Measurements from ENCODE around the gene PDK4. TPM values are rescaled to one million over a fixed set of nuclear protein-coding genes. Genes with fewer than 3 reads are reported as not detected.

Gene PDK4
- total and polyA plus RNA-seq, 10 of the 15 experiments (the other 5 are each of a cell fraction or from before 2014, with no cell fraction given) = 0.03 to 0.46 TPM; not detected in 8

- TF ChIP-seq, protein P1, sequence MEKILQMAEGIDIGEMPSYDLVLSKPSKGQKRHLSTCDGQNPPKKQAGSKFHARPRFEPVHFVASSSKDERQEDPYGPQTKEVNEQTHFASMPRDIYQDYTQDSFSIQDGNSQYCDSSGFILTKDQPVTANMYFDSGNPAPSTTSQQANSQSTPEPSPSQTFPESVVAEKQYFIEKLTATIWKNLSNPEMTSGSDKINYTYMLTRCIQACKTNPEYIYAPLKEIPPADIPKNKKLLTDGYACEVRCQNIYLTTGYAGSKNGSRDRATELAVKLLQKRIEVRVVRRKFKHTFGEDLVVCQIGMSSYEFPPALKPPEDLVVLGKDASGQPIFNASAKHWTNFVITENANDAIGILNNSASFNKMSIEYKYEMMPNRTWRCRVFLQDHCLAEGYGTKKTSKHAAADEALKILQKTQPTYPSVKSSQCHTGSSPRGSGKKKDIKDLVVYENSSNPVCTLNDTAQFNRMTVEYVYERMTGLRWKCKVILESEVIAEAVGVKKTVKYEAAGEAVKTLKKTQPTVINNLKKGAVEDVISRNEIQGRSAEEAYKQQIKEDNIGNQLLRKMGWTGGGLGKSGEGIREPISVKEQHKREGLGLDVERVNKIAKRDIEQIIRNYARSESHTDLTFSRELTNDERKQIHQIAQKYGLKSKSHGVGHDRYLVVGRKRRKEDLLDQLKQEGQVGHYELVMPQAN (conservative IDR thresholded peaks at IDR 0.05) = no peak
- no peak for TF ChIP-seq MEF2B (IDR thresholded peaks at IDR 0.05; ENCODE audit: partially characterized antibody, poor library complexity, severe bottlenecking)
- no peak for TF ChIP-seq PML (IDR thresholded peaks at IDR 0.05; ENCODE audit: low read length)
- TF ChIP-seq HCFC1 (IDR thresholded peaks at IDR 0.05; ENCODE audit: low read length) = no peak
Measured at GRCh38 chr7:95621404-95621803, 25.1 kb upstream of the PDK4 start (continued).

DNA sequence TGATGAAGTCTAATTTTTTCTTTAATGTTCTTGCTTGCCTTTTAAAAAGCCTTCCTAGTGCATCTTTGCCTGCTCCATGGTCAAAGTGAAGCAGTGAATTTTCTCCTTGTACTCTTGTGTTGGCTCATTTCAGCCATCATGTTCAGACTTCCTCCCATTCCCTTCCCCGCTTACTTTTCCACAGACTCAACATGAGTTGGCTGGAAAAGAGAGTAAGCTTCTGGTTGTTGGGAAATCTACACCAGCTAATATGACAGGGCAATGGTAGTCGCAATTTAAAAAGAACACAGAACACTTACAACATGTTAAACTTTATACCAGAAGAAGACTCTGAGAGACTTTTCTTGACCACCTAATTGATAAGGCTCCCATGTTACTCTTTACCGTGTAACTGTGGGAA, 24.3 kb upstream of the PDK4 start:
- WGBS (ENCODE audit: insufficient coverage, insufficient replicate concordance, low lambda C conversion rate, missing lambda C conversion rate) = 69% methylated on average over 3 of the region's 3 CpGs
- no TSS peak for BruUV-seq (replicated peaks)
- in situ Hi-C loops (cut with MboI) = no loop called here
- SMC1A ChIA-PET (ENCODE audit: uncharacterized antibody, unreplicated experiment) = interaction anchor here (1.2 to 1.5 kb wide), 2 partner anchors 62 to 63 kb away, joined by 4 to 5 read pairs; no protein-coding TSS in a partner anchor
- RAD21 ChIA-PET (ENCODE audit: unreplicated experiment) = no interaction called here
- no peak overlapping the region for H3K4me2 ChIP-seq (ENCODE audit: control insufficient read depth, insufficient read depth)
- H3K4me3 ChIP-seq = no peak overlapping the region
- no peak overlapping the region for H2AFZ ChIP-seq (ENCODE audit: control insufficient read depth, low read depth, low read length)
- no peaks in the 10 kb centered on the region for H3K36me3 ChIP-seq (ENCODE audit: control insufficient read depth in 2 of 2, insufficient read depth in 2 of 2, low read length in 1 of 2)
- no peak for TF ChIP-seq HDAC6 (IDR thresholded peaks at IDR 0.05; ENCODE audit: unreplicated experiment)
- no peak for TF ChIP-seq ATF7 (IDR thresholded peaks at IDR 0.05; ENCODE audit: low read depth)
- TF ChIP-seq BCL11A (IDR thresholded peaks at IDR 0.05; ENCODE audit: low read depth, low read length) = no peak
- TF ChIP-seq YY1 (IDR thresholded peaks at IDR 0.05; ENCODE audit: low read depth, low read length) = no peak
- ATAC-seq (no peak), DNase-seq (ENCODE audit: low read depth, low spot score) (no peak), FAIRE-seq (no peak)
- H3K27ac ChIP-seq (ENCODE audit: control insufficient read depth, insufficient read depth) = no peak overlapping the region
- no peaks in the 10 kb centered on the region for H4K20me1 ChIP-seq (ENCODE audit: control insufficient read depth, insufficient read depth)
- no peak overlapping the region for H3K9ac ChIP-seq (ENCODE audit: control insufficient read depth, insufficient read depth, low read length)
- no peaks in the 10 kb centered on the region for H3K4me1 ChIP-seq (ENCODE audit: control insufficient read depth, insufficient read depth, low read length)
- CTCF ChIA-PET = interaction anchor here (0.7 to 2.2 kb wide), 5 partner anchors 8 to 221 kb away, joined by 3 to 8 read pairs (median 3); no protein-coding TSS in a partner anchor
- intact Hi-C loops (cut with micrococcal nuclease; ENCODE audit: unreplicated experiment) = no loop called here
- H3K27me3 ChIP-seq (replicated peaks in 1 of 2; ENCODE audit: control insufficient read depth in 2 of 2, insufficient read depth in 2 of 2, low read length in 1 of 2) = no peaks in the 10 kb centered on the region
- POLR2A ChIA-PET = no interaction called here
- H3K9me3 ChIP-seq (replicated peaks; ENCODE audit: control insufficient read depth, insufficient read depth, low read length) = no peaks in the 10 kb centered on the region
- no peaks in the 10 kb centered on the region for H3K79me2 ChIP-seq (ENCODE audit: control insufficient read depth, insufficient read depth, low read length)

Measured in GM12878 (cell line).